GM21529 (cell line): ENCODE results near the gene CRMP1.
"Not testable (repeated sequence)": the region's sequence is repeated elsewhere in the genome, so short reads cannot be mapped to it uniquely, and the experiment has no call there.

Experiments
- ATAC-seq: cut with Tn5 transposase; IDR thresholded peaks from one replicate; pipeline ENCODE4 v1.9.1; 2021; ENCODE audit not compliant: unreplicated experiment

CRMP1 gene

DNA sequence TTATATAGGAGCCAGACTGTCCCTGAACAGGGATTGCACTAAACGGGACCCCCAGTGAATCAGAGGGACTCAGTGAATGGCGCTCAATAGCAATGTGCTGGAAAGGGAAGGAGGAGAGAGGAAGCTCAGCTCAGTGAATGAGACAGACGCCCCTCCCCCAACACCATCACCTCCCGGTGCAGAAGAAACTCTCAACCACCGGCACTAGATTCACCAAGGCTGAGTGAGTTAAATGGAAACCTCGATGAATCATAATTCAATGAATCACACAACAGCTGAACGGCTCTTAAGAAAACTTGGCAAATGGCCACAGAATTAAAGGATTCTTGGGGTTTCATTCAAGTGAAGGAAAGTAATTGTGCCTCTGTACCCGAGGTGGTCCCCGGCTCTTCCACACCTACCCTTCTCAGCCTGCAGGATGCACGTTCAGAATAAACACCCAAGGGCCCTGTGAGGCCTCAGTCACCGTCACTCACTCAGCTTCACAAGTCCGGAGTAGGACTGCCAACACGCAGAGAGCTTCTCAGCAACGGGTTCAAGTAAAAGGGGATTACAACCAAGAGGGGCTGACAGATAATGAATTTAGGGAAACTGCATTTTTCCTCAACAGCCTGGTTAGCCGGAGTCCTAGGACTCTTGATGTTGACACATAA is 29.3 kb downstream of the CRMP1 start:
- no peak for ATAC-seq

DNA sequence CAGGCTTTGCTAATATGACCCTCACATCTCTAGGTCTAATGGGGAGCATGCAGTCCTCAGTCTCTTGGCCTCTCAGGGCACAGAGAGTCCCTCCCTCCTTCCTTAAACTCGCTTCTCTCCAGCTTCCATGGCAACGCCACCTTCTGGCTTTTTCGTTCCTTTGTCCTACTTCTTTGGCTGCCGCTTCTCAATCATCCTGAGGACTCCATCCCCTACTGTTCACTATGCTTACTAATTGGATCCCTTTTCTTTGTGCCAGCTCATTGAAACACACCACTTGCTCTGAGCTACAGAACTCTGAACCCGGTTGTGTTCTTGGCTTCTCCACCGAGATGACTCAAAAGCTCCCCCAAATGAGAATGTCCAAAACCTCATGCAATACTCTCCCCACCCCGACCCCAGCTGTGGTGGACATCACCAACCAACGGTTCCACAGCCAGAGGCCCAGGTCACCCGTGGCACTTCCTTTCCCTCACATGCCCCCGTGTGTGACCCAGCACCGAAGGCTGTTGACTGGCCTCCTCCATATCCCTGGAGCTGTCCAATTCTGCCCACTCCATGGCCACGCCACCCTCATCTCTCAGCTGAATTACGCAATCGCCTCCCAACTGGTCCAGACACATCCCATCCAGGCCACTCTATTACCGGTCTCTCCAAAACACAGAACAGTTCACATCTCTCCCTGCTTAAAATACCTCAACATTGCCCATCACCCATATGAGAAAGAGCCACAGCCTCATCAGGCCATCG is 34.7 kb downstream of the CRMP1 start:
- ATAC-seq, result no peak

DNA sequence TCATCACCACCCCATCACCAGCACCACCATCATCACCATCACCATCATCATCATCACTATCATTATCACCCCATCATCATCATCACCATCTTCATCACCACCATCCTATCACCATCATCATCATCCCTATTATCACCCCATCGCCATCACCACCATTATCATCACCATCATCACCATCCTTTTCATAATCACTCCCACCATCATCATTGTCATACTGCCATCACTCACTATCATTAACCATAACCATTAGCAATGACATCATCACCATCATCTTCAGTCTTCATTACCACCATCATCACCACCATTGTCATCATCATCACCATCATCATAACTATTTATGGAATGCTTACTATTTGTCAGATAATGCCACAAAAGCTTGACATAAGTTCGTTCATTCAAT is 35.7 kb downstream of the CRMP1 start:
- ATAC-seq, result no peak

DNA sequence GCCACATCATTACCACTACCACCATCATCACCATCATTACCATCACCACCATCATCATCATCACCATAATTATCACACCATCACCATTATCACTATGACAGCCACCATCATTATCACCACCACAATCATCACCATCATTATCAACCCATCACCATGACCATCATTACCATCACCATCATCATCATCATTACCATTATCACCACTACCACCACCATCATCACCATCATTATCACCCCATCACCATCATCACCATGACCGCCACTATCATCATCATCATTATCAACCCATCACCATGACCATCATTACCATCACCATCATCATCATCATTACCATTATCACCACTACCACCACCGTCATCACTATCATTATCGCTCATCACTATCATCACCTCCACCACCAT is 36.5 kb downstream of the CRMP1 start:
- ATAC-seq, result not testable (repeated sequence)

DNA sequence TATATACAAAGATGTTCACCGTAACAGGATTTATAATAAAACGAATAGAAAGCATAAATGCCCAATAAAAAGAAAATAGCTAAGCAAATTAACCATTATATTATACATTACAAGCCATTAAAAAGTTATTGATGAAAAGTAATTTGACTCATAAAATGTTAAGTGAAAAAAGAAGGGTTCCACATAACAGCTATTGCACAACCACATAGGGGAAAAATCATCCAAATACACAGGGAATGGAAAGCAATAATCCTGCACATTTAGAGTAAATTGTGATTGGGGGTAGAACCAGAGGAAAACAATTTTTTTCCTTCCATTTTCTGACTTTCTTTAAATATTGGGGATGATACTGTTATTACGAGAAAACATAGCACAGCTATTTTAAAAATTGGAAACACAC is 38.0 kb downstream of the CRMP1 start:
- ATAC-seq, result no peak

DNA sequence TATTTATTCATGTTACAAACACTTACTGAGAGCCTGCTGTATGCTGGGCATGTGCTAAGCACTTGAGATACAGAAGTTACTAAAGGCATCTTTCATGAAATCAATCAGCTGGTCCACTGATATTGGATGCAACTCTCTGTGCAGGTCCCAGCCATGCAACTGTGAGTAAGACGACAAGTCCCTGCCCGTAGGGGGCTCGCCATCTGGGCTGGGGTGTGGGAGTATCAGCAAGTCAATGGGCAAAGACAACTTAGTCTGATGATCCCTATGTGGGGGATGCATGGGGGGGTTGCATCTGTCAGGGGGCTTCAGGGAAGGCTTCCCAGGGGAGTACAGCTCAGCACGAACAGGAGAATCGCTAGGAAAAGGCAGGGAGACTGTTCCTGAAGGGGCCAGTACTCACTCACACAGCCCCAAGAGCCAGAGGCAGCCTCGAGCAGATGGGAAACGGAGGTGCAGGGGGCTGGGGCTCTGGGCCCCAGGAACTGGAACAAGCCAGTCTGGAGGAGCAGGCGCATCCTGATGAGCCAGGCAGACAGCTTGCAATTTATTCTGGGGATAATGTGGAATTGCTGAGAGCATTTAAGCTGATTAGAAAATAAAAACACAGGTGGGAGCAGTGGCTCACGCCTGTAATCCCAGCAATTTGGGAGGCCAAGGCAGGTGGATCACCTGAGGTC is 40.2 kb downstream of the CRMP1 start:
- ATAC-seq, result no peak

DNA sequence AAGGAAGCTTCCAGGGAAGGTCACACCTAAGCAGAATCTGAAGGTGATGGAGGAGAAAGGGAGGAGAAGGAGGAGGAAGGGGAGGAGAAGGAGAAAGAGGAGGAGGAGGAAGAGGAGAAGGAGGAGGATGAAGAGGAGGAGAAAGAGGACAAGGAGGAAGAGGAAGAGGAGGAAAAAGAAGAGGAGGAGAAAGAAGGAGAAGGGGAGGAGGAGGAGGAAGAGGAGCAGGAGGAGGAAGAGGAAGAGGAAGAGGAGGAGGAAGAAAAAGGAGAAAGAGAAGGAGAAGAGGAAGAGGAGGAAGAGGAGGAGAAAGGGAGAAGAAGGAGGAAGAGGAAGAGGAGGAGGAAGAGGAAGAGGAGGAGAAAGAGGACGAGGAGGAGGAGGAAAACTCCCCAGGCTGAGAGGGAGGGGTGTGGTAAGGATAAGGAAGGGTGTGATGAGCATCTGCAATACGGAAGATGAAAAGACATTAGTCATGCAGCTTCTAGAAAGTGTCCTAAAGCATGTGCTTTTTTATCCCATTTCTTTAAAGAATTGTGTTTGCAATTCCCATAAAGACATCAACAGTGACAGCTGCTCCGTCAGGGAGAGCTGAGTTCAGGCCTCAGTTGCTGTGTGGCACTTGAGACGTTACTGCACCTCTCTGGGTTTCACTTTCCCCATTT is 41.1 kb downstream of the CRMP1 start:
- no peak for ATAC-seq

DNA sequence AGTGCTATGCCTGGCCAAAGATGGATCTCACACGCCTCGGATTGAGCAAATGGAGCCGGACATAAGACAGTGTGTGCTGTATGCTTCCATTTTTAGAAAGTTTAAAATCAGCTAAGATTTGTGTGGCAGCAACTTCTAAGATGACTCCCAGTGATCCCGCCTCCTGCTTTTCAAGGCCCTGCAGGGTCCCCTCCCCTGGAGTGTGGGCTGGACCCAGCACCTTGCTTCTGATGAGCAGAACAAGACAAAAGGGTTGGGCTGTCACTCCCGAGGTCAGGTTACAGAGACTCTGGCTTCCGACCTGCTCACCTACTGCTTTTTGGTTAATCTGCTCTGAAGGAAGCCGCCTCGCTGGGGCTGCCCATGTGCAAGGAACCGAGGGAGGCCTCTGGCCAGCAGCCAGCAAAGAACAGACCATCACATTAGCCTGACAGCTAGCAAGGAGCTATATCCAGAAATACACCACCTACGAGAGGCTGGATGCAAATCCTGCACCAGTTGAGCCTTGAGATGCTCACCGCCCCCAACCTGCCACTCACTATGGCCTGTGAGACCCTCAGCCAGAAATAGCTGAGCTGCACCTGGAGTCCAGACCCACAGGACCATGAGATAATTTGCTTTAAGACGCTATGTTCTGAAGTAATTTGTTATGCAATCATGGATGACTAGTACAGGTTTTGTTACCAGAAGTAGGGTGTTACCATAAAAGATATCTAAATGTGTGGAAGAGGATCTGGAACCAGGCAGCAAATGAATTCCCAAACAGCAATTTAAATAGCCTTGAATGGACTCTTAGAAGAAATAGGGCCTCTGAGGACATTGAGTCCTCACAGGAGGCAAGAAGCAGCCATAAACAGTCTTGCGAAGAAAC is 47.6 kb downstream of the CRMP1 start:
- no peak for ATAC-seq

DNA sequence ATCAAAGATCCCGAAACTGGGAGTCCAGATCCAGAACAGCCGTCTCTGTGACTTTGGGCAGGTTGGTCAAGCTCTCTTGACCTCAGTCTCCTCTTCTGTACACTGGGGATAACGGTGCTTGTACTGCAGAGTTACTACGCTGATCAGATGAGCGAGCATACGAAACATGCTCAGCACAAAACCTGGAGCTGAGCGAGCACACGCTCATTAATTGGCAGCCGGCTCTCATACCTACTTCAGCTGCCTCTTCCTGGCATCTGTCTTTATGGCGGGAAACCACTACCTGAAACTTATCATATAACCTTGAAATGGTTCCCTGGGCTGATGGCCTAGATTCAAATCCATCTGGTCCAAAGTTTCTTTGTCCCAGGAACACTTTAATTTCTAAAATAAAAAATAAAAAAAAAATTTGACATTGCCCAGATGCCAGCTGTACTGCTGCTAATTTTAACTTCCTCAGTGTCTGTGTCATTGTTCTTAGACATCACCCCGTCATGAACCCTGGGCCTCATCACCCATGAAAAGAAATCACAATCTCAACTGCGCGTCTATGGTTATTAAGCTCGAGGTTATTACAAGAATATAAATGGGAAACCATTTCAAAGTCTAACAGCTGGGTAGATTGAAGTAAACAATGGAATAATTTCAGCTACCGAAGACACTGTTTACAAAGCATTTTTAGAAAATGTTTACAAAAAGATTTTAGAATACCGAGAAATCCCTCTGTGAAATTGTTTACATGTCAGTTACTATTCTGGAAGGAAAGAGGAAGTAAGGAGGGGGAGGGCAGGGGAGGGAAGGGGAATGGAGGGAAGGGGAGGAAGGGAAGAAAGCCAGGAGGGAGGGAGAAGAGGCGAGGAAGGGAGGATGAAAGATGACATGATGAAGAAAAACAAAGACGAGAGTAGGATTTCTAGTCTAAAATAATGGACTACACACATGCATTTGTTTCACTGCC is 49.0 kb downstream of the CRMP1 start:
- ATAC-seq, result no peak

DNA sequence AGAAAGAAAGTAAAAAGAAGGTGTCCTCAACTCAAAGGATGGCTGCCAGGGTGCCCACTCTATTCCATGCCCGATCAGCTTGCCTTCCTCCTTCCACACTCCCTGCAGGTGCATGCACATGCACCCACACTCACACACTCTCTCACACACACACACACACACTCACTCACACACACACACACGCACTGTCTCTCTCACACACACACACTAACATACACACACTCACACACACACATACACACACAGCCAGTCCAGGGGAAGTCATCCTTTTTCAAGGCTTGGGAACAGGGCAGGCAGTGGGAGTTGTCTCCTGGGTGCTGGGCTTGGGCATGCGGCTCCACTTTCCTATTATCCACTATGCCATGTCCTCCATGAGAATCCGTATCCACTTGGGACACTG is 50.4 kb downstream of the CRMP1 start:
- no peak for ATAC-seq

DNA sequence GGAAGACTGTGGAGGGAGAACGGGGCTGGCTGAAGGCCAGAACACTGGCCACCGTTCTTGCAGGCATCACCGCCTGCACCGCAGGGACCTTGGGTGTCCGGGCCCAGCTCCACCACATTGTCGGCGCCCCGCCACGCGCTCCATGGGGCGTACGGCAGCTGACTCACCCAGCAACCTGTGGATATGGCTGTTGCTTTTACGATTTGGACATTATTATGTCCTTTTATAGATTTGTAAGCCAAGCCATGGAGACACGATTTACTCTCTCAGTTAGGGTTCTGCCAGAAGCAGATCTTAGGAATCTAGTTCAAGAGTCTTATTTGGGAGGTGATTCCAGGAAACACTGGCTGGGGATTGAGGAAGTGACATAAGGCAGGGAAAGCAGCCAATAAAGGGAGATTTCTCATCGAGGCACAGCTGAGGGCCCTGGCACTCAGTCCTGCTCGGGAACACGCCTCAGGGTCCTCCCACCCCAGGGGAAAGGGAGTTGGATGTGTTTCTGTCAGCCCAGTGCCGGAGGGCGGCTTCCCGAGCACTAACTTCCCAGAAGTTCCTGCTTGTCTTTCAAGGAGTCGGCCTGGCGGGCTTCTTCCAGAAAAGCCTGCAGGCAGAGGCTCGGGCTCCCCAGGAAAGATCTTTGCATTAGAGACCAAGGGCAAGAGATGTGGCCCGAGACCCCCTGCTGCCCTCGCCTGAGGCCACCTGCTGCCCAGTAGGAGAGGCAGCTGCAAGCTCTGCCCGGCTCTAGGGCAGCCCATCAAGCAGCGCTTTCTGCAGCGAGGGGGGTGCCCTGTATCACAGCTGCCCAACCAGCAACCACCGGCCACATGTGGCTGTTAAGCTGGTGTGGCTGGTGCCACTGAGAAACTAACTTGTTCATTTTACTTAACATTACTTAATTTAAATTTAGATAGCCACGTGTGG is 52.9 kb downstream of the CRMP1 start:
- no peak for ATAC-seq

DNA sequence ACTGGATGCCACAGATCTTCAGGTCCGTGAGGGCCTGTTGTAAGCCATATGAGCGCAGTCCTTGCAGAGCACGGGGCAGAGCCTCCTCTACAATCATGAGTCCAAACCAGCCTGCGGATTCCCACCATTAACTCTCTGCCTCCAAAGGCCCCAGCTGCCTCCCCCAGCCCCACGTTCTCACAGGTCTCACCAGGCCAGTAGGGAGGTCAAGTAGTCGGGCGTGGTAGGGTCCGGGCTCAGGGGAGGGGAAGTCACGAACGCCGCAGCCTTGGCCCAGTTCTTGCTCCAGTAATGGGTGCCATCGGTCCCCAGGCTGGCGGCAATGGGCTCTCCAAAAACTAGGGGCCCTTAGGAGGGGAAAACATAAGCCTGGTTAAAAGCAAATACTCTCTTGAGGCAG is 53.6 kb downstream of the CRMP1 start:
- ATAC-seq, result no peak

DNA sequence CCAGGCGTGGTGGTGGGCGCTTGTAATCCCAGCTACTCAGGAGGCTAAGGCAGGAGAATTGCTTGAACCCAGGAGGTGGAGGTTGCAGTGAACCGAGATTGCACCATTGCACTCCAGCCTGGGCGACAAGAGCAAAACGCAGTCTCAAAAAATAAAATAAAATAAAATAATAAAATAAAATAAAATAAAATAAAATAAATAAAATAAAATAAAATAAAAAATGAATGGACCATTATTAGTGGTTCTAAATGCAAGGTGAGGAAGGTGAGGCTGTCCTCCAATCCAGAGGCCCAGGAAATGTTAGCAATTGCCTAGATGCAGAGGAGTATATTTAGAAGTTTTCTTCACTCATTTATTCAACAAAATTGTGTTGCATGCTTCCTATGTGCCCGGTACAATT is 55.4 kb downstream of the CRMP1 start:
- not testable (repeated sequence) for ATAC-seq

DNA sequence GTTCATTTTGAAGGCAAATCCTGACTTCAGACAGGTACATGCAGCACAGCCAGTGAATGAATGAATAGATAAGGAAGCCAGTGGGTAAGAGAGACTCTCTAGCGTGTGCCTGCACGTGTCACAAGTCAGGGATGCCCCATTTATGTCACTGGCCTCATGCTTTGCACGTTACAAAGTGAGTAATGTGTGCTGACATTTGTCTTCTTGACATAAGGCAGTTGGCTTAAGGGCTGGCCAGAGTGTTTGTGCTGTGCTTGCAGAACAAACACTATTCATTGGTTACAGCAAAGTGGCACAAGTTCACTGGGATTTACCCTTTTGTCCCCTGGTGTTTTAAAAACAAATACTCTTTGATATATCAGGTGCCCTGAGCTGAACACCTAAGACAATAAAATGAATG is 55.9 kb downstream of the CRMP1 start:
- ATAC-seq, result no peak

DNA sequence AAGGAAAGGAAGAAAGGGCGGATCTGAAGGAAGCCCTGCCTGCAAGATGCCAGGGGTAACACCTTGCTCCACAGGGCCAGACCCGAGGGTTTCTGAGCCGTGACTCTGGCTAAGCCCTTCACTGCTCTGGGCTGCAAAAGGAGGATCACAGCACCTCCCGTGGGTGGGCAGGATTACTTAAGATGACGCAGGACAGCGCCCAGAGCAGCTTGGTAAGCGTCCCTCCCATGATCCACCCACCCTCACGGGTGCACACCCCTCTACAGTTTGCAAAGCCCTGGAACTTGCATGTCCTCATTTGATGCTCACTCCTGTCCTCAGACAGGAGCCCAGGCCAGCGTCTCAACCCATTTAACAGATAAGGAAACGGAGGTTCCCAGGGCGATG is 64.9 kb downstream of the CRMP1 start:
- no peak for ATAC-seq

DNA sequence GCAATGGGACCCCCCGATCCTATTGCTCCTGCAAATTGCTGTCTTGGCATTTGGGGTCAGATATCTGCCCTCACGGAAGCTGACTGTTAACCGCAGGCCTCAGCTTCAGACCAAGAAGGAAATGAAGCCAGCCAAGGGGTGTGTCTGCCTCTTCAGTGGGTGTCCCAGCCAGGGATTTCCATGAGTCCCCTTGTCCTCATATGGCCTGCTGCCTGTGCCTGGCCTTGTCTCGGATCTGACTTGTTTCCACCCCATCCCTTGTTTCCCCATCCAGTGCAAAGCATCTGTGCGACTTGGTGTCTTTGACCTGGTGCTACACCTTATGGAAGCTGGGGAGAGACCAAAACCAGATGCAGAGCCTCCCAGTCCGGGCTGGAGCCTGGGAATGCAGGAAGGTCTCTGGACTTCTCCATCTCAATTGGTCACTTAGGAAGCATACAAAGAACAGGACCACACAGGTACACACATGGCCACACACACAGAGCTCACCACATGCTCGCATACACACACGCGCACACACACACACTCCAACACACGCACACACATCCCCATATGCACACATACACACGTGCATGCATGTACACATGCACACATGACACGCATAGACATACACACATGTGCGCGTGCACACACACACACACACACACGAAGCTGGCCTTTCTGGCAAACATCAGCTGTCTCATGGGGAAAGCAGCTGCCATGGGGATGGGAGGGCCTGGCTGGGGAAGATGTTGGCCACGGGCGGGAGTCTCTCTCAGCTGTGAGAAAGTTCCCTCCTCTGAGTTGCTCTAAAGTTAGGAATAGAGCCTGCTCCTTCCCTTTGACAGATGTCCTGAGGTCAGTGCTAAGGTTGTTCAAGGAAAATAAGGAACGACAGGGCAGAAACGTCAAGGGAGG is 65.5 kb downstream of the CRMP1 start:
- no peak for ATAC-seq

DNA sequence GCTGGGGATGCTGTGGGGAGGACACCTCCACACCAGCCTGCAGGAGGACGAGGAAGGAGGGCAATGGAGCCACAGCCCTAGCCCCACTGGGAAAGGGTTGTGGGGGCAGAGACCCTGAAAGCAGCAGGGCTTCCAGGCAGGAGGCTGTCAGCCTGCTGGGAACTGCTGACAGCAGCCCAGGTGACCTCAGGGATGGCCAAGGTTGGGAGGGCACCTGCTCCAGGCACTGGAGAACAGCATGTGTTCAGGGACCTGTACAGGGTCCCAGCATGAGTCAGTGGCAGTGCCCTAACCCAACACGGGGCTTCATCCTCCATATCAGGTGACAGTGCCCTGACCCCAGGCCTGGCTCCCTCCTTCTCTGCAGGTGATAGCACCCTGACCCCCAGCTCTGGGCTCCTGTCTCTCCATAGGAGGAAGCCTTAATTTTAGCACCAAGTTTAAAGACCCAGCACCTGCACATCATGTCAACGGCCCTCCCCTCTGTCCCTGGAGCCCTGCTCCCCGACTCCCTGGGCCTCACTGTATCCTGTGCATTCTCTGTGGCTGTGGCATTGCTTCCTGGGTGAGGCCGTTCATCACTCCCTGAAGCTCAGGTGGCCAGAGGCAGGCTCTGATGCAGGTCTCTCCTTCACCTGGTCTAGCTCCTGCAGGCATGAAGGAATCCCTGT is 66.3 kb downstream of the CRMP1 start:
- no peak for ATAC-seq
